Liver (tissue), 9 donors: Measurements from ENCODE around the gene EHD2. TPM values are rescaled to one million over a fixed set of nuclear protein-coding genes. Genes with fewer than 3 reads are reported as not detected.

Source experiments
- DNase-seq: peaks from one replicate; pipeline ENCODE4 v3.0.0-alpha.2; 2017; ENCODE audit warnings: low spot score
- H3K27ac ChIP-seq, 2 donors: one replicate each; pipeline ENCODE4 v1.7.0; 2013; ENCODE audit warnings: inconsistent platforms in 2 of 2, low read length in 2 of 2, control low read depth in 1 of 2, low read depth in 1 of 2, mild to moderate bottlenecking in 1 of 2
- H3K27me3 ChIP-seq, 4 donors: one replicate each; pipeline versions ENCODE4 v1.6.1 to v1.7.0; 2013; ENCODE audit warnings: low read length in 3 of 4, inconsistent platforms in 1 of 4, mild to moderate bottlenecking in 1 of 4, moderate library complexity in 1 of 4; ENCODE audit not compliant: control insufficient read depth in 4 of 4, insufficient read depth in 4 of 4
- H3K36me3 ChIP-seq, 4 donors: one replicate each; pipeline versions ENCODE4 v1.6.1 to v1.7.0; 2013; ENCODE audit warnings: low read length in 3 of 4, mild to moderate bottlenecking in 3 of 4, low read depth in 1 of 4, moderate library complexity in 1 of 4; ENCODE audit not compliant: control insufficient read depth in 4 of 4, insufficient read depth in 3 of 4
- H3K4me1 ChIP-seq, 4 donors: one replicate each; pipeline versions ENCODE4 v1.6.1 to v1.7.0; 2013; ENCODE audit warnings: low read length in 3 of 4, mild to moderate bottlenecking in 3 of 4, moderate library complexity in 1 of 4; ENCODE audit not compliant: control insufficient read depth in 4 of 4, insufficient read depth in 4 of 4
- H3K4me3 ChIP-seq, 3 donors: one replicate each; pipeline versions ENCODE4 v1.6.1 to v1.7.0; 2013; ENCODE audit warnings: low read length in 3 of 3, control low read depth in 1 of 3, low read depth in 1 of 3, mild to moderate bottlenecking in 1 of 3
- H3K9ac ChIP-seq, 2 donors: one replicate each; pipeline ENCODE4 v1.7.0; 2013; ENCODE audit warnings: low read length in 2 of 2, mild to moderate bottlenecking in 2 of 2, moderate library complexity in 2 of 2, control low read depth in 1 of 2, low read depth in 1 of 2
- H3K9me3 ChIP-seq, 4 donors: one replicate each; pipeline versions ENCODE4 v1.6.1 to v1.7.0; 2013; ENCODE audit warnings: low read length in 3 of 4; ENCODE audit not compliant: control insufficient read depth in 4 of 4
- CTCF ChIP-seq: fragments of 150-350 bp; IDR thresholded peaks from 2 replicates; pipeline ENCODE4 v1.5.1; 2017; ENCODE audit warnings: improper control_type of control experiment, low read depth, low read length; ENCODE audit not compliant: missing input control
- EGR1 ChIP-seq, 2 donors: IDR thresholded peaks; 2 replicates each; pipeline ENCODE4 v1.6.1; 2016 to 2018; ENCODE audit warnings: antibody characterized with exemption in 2 of 2, low read depth in 2 of 2
- FOXA1 ChIP-seq: IDR thresholded peaks from 2 replicates; pipeline ENCODE4 v1.6.1; 2016; ENCODE audit warnings: antibody characterized with exemption
- FOXA2 ChIP-seq: IDR thresholded peaks from 2 replicates; pipeline ENCODE4 v1.6.1; 2016; ENCODE audit warnings: antibody characterized with exemption
- GABPA ChIP-seq, 2 donors: IDR thresholded peaks in 1 of 2; conservative IDR thresholded peaks in 1 of 2; 2 replicates each; pipeline ENCODE4 v1.6.1; 2016; ENCODE audit warnings: antibody characterized with exemption in 2 of 2, mild to moderate bottlenecking in 1 of 2, moderate library complexity in 1 of 2
- HNF4A ChIP-seq, 2 donors: conservative IDR thresholded peaks; 2 replicates each; pipeline ENCODE4 v1.6.1; 2016; ENCODE audit warnings: antibody characterized with exemption in 2 of 2, mild to moderate bottlenecking in 2 of 2
- HNF4G ChIP-seq: IDR thresholded peaks from 2 replicates; pipeline ENCODE4 v1.6.1; 2016; ENCODE audit warnings: antibody characterized with exemption
- JUND ChIP-seq, 2 donors: IDR thresholded peaks; 2 replicates each; pipeline ENCODE4 v1.6.1; 2016; ENCODE audit warnings: antibody characterized with exemption in 2 of 2
- MAX ChIP-seq: IDR thresholded peaks from 2 replicates; pipeline ENCODE4 v1.6.1; 2016; ENCODE audit warnings: antibody characterized with exemption
- NR2F2 ChIP-seq: IDR thresholded peaks from 2 replicates; pipeline ENCODE4 v1.6.1; 2016; ENCODE audit warnings: antibody characterized with exemption
- RAD21 ChIP-seq, 2 donors: IDR thresholded peaks; 2 replicates each; pipeline ENCODE4 v1.6.1; 2016; ENCODE audit warnings: antibody characterized with exemption in 2 of 2, mild to moderate bottlenecking in 2 of 2
- REST ChIP-seq: IDR thresholded peaks from 2 replicates; pipeline ENCODE4 v1.6.1; 2016; ENCODE audit warnings: antibody characterized with exemption, mild to moderate bottlenecking
- RXRA ChIP-seq, 2 donors: IDR thresholded peaks; 2 replicates each; pipeline ENCODE4 v1.6.1; 2017 to 2018; ENCODE audit warnings: antibody characterized with exemption in 2 of 2, mild to moderate bottlenecking in 1 of 2
- SP1 ChIP-seq: IDR thresholded peaks from 2 replicates; pipeline ENCODE4 v1.6.1; 2018; ENCODE audit warnings: antibody characterized with exemption, mild to moderate bottlenecking
- TAF1 ChIP-seq: conservative IDR thresholded peaks from 2 replicates; pipeline ENCODE4 v1.6.1; 2016; ENCODE audit warnings: antibody characterized with exemption, mild to moderate bottlenecking
- YY1 ChIP-seq: IDR thresholded peaks from 2 replicates; pipeline ENCODE4 v1.6.1; 2016; ENCODE audit warnings: antibody characterized with exemption, mild to moderate bottlenecking
- ZBTB33 ChIP-seq: IDR thresholded peaks from 2 replicates; pipeline ENCODE4 v1.6.1; 2016; ENCODE audit warnings: antibody characterized with exemption
- WGBS: extraction: QIAGEN DNeasy Blood & Tissue Kit; methylation state at CpG from one replicate; pipeline ENCODE4 v1.1.7; 2013; 5-methylcytosine and 5-hydroxymethylcytosine counted together
- polyA plus RNA-seq, 2 donors: library from polyadenylated mRNA; stranded (reverse) in 1 of 2; unstranded in 1 of 2; fragments of 200-250 nt in 1 of 2; fragments of >200 nt in 1 of 2; fragmentation: Nextera tagmentation in 1 of 2; extraction: Ambion mirVana in 1 of 2; gene quantifications; one replicate each; pipeline versions ENCODE4 v1.2.1 to v1.2.3, GENCODE V29; 2013 to 2015
- total RNA-seq, 2 donors: library from RNA; depleted of rRNA; stranded (reverse); fragments of >200 nt; gene quantifications; one replicate each; pipeline ENCODE4 v1.2.3, GENCODE V29; 2014
- TF ChIP-seq, protein P1 (sequence below): IDR thresholded peaks from 2 replicates; pipeline ENCODE4 v1.6.1; 2016; ENCODE audit warnings: antibody characterized with exemption
- donor health status: healthy.
- donor health status: healthy.
- donor health status: healthy.
- donor health status: healthy.
- donor health status: healthy.

Gene EHD2
- total and polyA plus RNA-seq, 4 donors: 3.2 to 7.9 (median 5.8) TPM

GRCh38 chr19:47756953-47757608 is 43.9 kb downstream of the EHD2 start:
- Histone ChIP-seq H3K4me3 (no peak overlapping the region), H3K9ac (no peak overlapping the region), H3K27ac (peak overlapping the region; percentile 67 to 96), H3K27me3 (no peaks in the 10 kb centered on the region), H3K4me1 (peaks cover 0 to 28% (median 22%) of the 10 kb centered on the region in 4 donors), H3K9me3 (no peaks in the 10 kb centered on the region), H3K36me3 (peaks cover 17 to 47% (median 24%) of the 10 kb centered on the region in 4 donors)
- no peak for DNase-seq
- TF ChIP-seq RXRA (IDR thresholded peaks at IDR 0.05) (peak; percentile 97 to 98), RAD21 (IDR thresholded peaks at IDR 0.05) (no peak), FOXA1 (no peak), NR2F2 (peak; percentile 46), GABPA (IDR thresholded peaks at IDR 0.05 in 1 of 2, conservative IDR thresholded peaks at IDR 0.05 in 1 of 2) (no peak), YY1 (peak; percentile 39), HNF4G (no peak), HNF4A (conservative IDR thresholded peaks at IDR 0.05) (peak; percentile 20 to 34), CTCF (no peak), EGR1 (IDR thresholded peaks at IDR 0.05; ENCODE audit: low read depth in 2 of 2) (no peak), MAX (no peak), REST (peak; percentile 25), ZBTB33 (no peak), TAF1 (no peak), SP1 (peak; percentile 72), FOXA2 (no peak), JUND (IDR thresholded peaks at IDR 0.05) (no peak)
- TF ChIP-seq, protein P1, sequence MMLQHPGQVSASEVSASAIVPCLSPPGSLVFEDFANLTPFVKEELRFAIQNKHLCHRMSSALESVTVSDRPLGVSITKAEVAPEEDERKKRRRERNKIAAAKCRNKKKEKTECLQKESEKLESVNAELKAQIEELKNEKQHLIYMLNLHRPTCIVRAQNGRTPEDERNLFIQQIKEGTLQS: no peak
- WGBS: 45% methylated on average over 22 of the region's 22 CpGs
